ENCODE data around the gene CSMD2. TPM values are rescaled to one million over a fixed set of nuclear protein-coding genes. Genes with fewer than 3 reads are reported as not detected.

Gene CSMD2
- total and polyA plus RNA-seq, 7 experiments from 2014 or later, result 0.02 TPM; not detected in 6

GRCh38 chr1:33630686-33631085 is 534.3 kb downstream of the CSMD2 start:
- intact Hi-C loops (cut with micrococcal nuclease), result loop anchor here in 1 of 2 donors (5.0 to 10.0 kb wide), 3 partner anchors 384 to 1112 kb away; no protein-coding TSS in a partner anchor
- Histone ChIP-seq H3K9me3 (ENCODE audit: control insufficient read depth in 2 of 3, low read length in 3 of 3) (no peaks in the 10 kb centered on the region), H3K27me3 (ENCODE audit: control insufficient read depth in 2 of 2, insufficient read depth in 2 of 2, low read length in 2 of 2) (no peaks in the 10 kb centered on the region), H3K27ac (ENCODE audit: low read depth, low read length) (no peak overlapping the region), H3K36me3 (ENCODE audit: control insufficient read depth in 2 of 3, insufficient read depth in 3 of 3, low read length in 3 of 3) (no peaks in the 10 kb centered on the region), H3K4me1 (ENCODE audit: control insufficient read depth in 2 of 2, insufficient read depth in 2 of 2, low read length in 2 of 2) (no peaks in the 10 kb centered on the region), H3K4me3 (ENCODE audit: low read length) (no peak overlapping the region)
- ATAC-seq (no peak), DNase-seq (no peak)
- Mint-ChIP-seq H3K27ac (no peak overlapping the region), H3K4me1 (peaks cover 0 to 9% (median 0%) of the 10 kb centered on the region in 7 donors), H3K9me3 (no peaks in the 10 kb centered on the region), H3K4me3 (no peak overlapping the region), H3K27me3 (peaks cover 33 to 60% (median 44%) of the 10 kb centered on the region in 5 donors), H3K36me3 (no peaks in the 10 kb centered on the region)
- ChIA-PET POLR2A (no interaction called here), CTCF (interaction anchor here (0.7 to 1.1 kb wide), 4 partner anchors 37 to 1111 kb away, joined by 3 to 8 read pairs (median 3); no protein-coding TSS in a partner anchor)

GRCh38 chr1:33626801-33627200 is 538.2 kb downstream of the CSMD2 start:
- ChIA-PET CTCF (interaction anchor here (0.7 kb wide), 1 partner anchor 12 kb away, joined by 3 read pairs; no protein-coding TSS in a partner anchor), POLR2A (no interaction called here)
- DNase-seq (no peak), ATAC-seq (no peak)
- H3K9me3 ChIP-seq (ENCODE audit: control insufficient read depth in 2 of 3, low read length in 3 of 3), result no peaks in the 10 kb centered on the region
- Mint-ChIP-seq H3K36me3 (no peaks in the 10 kb centered on the region), H3K27ac (peak overlapping the region in 1 of 9 donors; percentile 43), H3K4me3 (no peak overlapping the region), H3K4me1 (peaks cover 0 to 3% (median 0%) of the 10 kb centered on the region in 7 donors), H3K9me3 (no peaks in the 10 kb centered on the region), H3K27me3 (peaks cover 24 to 45% (median 32%) of the 10 kb centered on the region in 5 donors)
- intact Hi-C loops (cut with micrococcal nuclease), result no loop called here
- no peaks in the 10 kb centered on the region for H3K4me1 ChIP-seq (ENCODE audit: control insufficient read depth in 2 of 2, insufficient read depth in 2 of 2, low read length in 2 of 2)
- no peak overlapping the region for H3K27ac ChIP-seq (ENCODE audit: low read depth, low read length)
- no peak overlapping the region for H3K4me3 ChIP-seq (ENCODE audit: low read length)
- H3K27me3 ChIP-seq (ENCODE audit: control insufficient read depth in 2 of 2, insufficient read depth in 2 of 2, low read length in 2 of 2), result no peaks in the 10 kb centered on the region
- H3K36me3 ChIP-seq (ENCODE audit: control insufficient read depth in 2 of 3, insufficient read depth in 3 of 3, low read length in 3 of 3), result no peaks in the 10 kb centered on the region

GRCh38 chr1:33624991-33625870 is 539.8 kb downstream of the CSMD2 start:
- Histone ChIP-seq H3K4me3 (ENCODE audit: low read length) (no peak overlapping the region), H3K4me1 (ENCODE audit: control insufficient read depth in 2 of 2, insufficient read depth in 2 of 2, low read length in 2 of 2) (no peaks in the 10 kb centered on the region), H3K9me3 (ENCODE audit: control insufficient read depth in 2 of 3, low read length in 3 of 3) (no peaks in the 10 kb centered on the region), H3K36me3 (ENCODE audit: control insufficient read depth in 2 of 3, insufficient read depth in 3 of 3, low read length in 3 of 3) (no peaks in the 10 kb centered on the region), H3K27me3 (ENCODE audit: control insufficient read depth in 2 of 2, insufficient read depth in 2 of 2, low read length in 2 of 2) (no peaks in the 10 kb centered on the region), H3K27ac (ENCODE audit: low read depth, low read length) (no peak overlapping the region)
- Mint-ChIP-seq H3K27me3 (peaks cover 19 to 41% (median 22%) of the 10 kb centered on the region in 5 donors), H3K4me1 (peaks cover 0 to 3% (median 0%) of the 10 kb centered on the region in 7 donors), H3K36me3 (no peaks in the 10 kb centered on the region), H3K27ac (no peak overlapping the region), H3K4me3 (no peak overlapping the region), H3K9me3 (no peaks in the 10 kb centered on the region)
- intact Hi-C loops (cut with micrococcal nuclease), result no loop called here
- no peak for DNase-seq
- CTCF ChIA-PET, result no interaction called here
- ATAC-seq, result no peak
- POLR2A ChIA-PET, result no interaction called here

GRCh38 chr1:33624261-33624990 is 540.6 kb downstream of the CSMD2 start:
- intact Hi-C loops (cut with micrococcal nuclease), result no loop called here
- CTCF ChIA-PET, result interaction anchor here (1.4 kb wide), 1 partner anchor 9 kb away, joined by 7 read pairs; no protein-coding TSS in a partner anchor
- no peaks in the 10 kb centered on the region for H3K36me3 Mint-ChIP-seq
- no peaks in the 10 kb centered on the region for H3K36me3 ChIP-seq (ENCODE audit: control insufficient read depth in 2 of 3, insufficient read depth in 3 of 3, low read length in 3 of 3)
- peaks cover 17 to 37% (median 20%) of the 10 kb centered on the region in 5 donors for H3K27me3 Mint-ChIP-seq
- H3K27me3 ChIP-seq (ENCODE audit: control insufficient read depth in 2 of 2, insufficient read depth in 2 of 2, low read length in 2 of 2), result no peaks in the 10 kb centered on the region
- DNase-seq, result no peak
- H3K27ac ChIP-seq (ENCODE audit: low read depth, low read length), result no peak overlapping the region
- POLR2A ChIA-PET, result no interaction called here
- no peaks in the 10 kb centered on the region for H3K9me3 Mint-ChIP-seq
- peaks cover 0 to 3% (median 0%) of the 10 kb centered on the region in 7 donors for H3K4me1 Mint-ChIP-seq
- no peak for ATAC-seq
- H3K4me3 ChIP-seq (ENCODE audit: low read length), result no peak overlapping the region
- H3K4me3 Mint-ChIP-seq, result no peak overlapping the region
- H3K9me3 ChIP-seq (ENCODE audit: control insufficient read depth in 2 of 3, low read length in 3 of 3), result no peaks in the 10 kb centered on the region
- H3K27ac Mint-ChIP-seq, result peak overlapping the region in 1 of 9 donors; percentile 51
- no peaks in the 10 kb centered on the region for H3K4me1 ChIP-seq (ENCODE audit: control insufficient read depth in 2 of 2, insufficient read depth in 2 of 2, low read length in 2 of 2)

- Histone ChIP-seq H3K27me3 (ENCODE audit: control insufficient read depth in 2 of 2, insufficient read depth in 2 of 2, low read length in 2 of 2) (no peaks in the 10 kb centered on the region), H3K36me3 (ENCODE audit: control insufficient read depth in 2 of 3, insufficient read depth in 3 of 3, low read length in 3 of 3) (no peaks in the 10 kb centered on the region), H3K27ac (ENCODE audit: low read depth, low read length) (no peak overlapping the region), H3K4me3 (ENCODE audit: low read length) (no peak overlapping the region), H3K4me1 (ENCODE audit: control insufficient read depth in 2 of 2, insufficient read depth in 2 of 2, low read length in 2 of 2) (no peaks in the 10 kb centered on the region), H3K9me3 (ENCODE audit: control insufficient read depth in 2 of 3, low read length in 3 of 3) (no peaks in the 10 kb centered on the region)
- DNase-seq, result no peak
- Mint-ChIP-seq H3K4me1 (peaks cover 0 to 3% (median 0%) of the 10 kb centered on the region in 7 donors), H3K27me3 (peaks cover 16 to 34% (median 20%) of the 10 kb centered on the region in 5 donors), H3K27ac (no peak overlapping the region), H3K36me3 (no peaks in the 10 kb centered on the region), H3K9me3 (no peaks in the 10 kb centered on the region), H3K4me3 (no peak overlapping the region)
- intact Hi-C loops (cut with micrococcal nuclease), result no loop called here
- ATAC-seq, result no peak
- ChIA-PET POLR2A (no interaction called here), CTCF (interaction anchor here (0.8 to 1.4 kb wide), 2 partner anchors 8 to 9 kb away, joined by 3 to 7 read pairs; no protein-coding TSS in a partner anchor)
These were observed 541.2 kb downstream of the CSMD2 start for GRCh38 chr1:33623811-33624210.

GRCh38 chr1:33622757-33623156 is 542.3 kb downstream of the CSMD2 start:
- Histone ChIP-seq H3K4me3 (ENCODE audit: low read length) (no peak overlapping the region), H3K9me3 (ENCODE audit: control insufficient read depth in 2 of 3, low read length in 3 of 3) (no peaks in the 10 kb centered on the region), H3K27ac (ENCODE audit: low read depth, low read length) (no peak overlapping the region), H3K27me3 (ENCODE audit: control insufficient read depth in 2 of 2, insufficient read depth in 2 of 2, low read length in 2 of 2) (no peaks in the 10 kb centered on the region), H3K4me1 (ENCODE audit: control insufficient read depth in 2 of 2, insufficient read depth in 2 of 2, low read length in 2 of 2) (no peaks in the 10 kb centered on the region), H3K36me3 (ENCODE audit: control insufficient read depth in 2 of 3, insufficient read depth in 3 of 3, low read length in 3 of 3) (no peaks in the 10 kb centered on the region)
- ChIA-PET POLR2A (no interaction called here), CTCF (no interaction called here)
- Mint-ChIP-seq H3K27me3 (peaks cover 10 to 35% (median 21%) of the 10 kb centered on the region in 5 donors), H3K9me3 (no peaks in the 10 kb centered on the region), H3K4me3 (no peak overlapping the region), H3K27ac (no peak overlapping the region), H3K36me3 (no peaks in the 10 kb centered on the region), H3K4me1 (peaks cover 0 to 3% (median 0%) of the 10 kb centered on the region in 7 donors)
- intact Hi-C loops (cut with micrococcal nuclease), result no loop called here
- ATAC-seq (no peak), DNase-seq (no peak)
